Ishikawa (cell line): ENCODE measurements around the gene TIGD1.

Source experiments
- CEBPB ChIP-seq: IDR thresholded peaks from 2 replicates; pipeline ENCODE4 v1.6.1; 2012
- CREB1 ChIP-seq: IDR thresholded peaks from 2 replicates; pipeline ENCODE4 v1.6.1; 2012; ENCODE audit warnings: low read depth
- EGR1 ChIP-seq: IDR thresholded peaks from 2 replicates; pipeline ENCODE4 v1.6.1; 2012
- EP300 ChIP-seq: IDR thresholded peaks from 2 replicates; pipeline ENCODE4 v1.6.1; 2012; ENCODE audit warnings: borderline replicate concordance
- FOXM1 ChIP-seq: IDR thresholded peaks from 2 replicates; pipeline ENCODE4 v1.6.1; 2012; ENCODE audit warnings: low read depth, borderline replicate concordance
- NFIC ChIP-seq: IDR thresholded peaks from 2 replicates; pipeline ENCODE4 v1.6.1; 2012
- RAD21 ChIP-seq: IDR thresholded peaks from 2 replicates; pipeline ENCODE4 v1.6.1; 2012; ENCODE audit warnings: low read depth
- REST ChIP-seq: IDR thresholded peaks from 2 replicates; pipeline ENCODE4 v1.6.1; 2012; ENCODE audit warnings: low read depth, mild to moderate bottlenecking
- TAF1 ChIP-seq: IDR thresholded peaks from 2 replicates; pipeline ENCODE4 v1.6.1; 2012; ENCODE audit warnings: low read depth, mild to moderate bottlenecking
- TCF12 ChIP-seq: IDR thresholded peaks from 2 replicates; pipeline ENCODE4 v1.6.1; 2012; ENCODE audit warnings: low read depth
- TEAD4 ChIP-seq: IDR thresholded peaks from 2 replicates; pipeline ENCODE4 v1.6.1; 2012
- YY1 ChIP-seq: IDR thresholded peaks from 2 replicates; pipeline ENCODE4 v1.6.1; 2012; ENCODE audit warnings: low read depth
- ZBTB7A ChIP-seq: IDR thresholded peaks from 2 replicates; pipeline ENCODE4 v1.6.1; 2012; ENCODE audit warnings: low read depth
- TF ChIP-seq, protein P1 (sequence below): IDR thresholded peaks from 2 replicates; pipeline ENCODE4 v1.6.1; 2012
- TF ChIP-seq, protein P2 (sequence below): IDR thresholded peaks from 2 replicates; pipeline ENCODE4 v1.6.1; 2012

TIGD1 gene

GRCh38 chr2:232543491-232543890 lies 6.9 kb downstream of the TIGD1 start:
- TF ChIP-seq EP300: no peak
- TF ChIP-seq YY1: no peak
- TF ChIP-seq TEAD4: no peak
- no peak for TF ChIP-seq REST
- TF ChIP-seq CREB1: no peak
- TF ChIP-seq, protein P1, sequence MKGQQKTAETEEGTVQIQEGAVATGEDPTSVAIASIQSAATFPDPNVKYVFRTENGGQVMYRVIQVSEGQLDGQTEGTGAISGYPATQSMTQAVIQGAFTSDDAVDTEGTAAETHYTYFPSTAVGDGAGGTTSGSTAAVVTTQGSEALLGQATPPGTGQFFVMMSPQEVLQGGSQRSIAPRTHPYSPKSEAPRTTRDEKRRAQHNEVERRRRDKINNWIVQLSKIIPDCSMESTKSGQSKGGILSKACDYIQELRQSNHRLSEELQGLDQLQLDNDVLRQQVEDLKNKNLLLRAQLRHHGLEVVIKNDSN: no peak
- no peak for TF ChIP-seq RAD21
- TF ChIP-seq ZBTB7A: no peak
- no peak for TF ChIP-seq CEBPB
- TF ChIP-seq, protein P2, sequence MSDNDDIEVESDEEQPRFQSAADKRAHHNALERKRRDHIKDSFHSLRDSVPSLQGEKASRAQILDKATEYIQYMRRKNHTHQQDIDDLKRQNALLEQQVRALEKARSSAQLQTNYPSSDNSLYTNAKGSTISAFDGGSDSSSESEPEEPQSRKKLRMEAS: no peak
- no peak for TF ChIP-seq NFIC
- no peak for TF ChIP-seq FOXM1
- no peak for TF ChIP-seq TAF1
- no peak for TF ChIP-seq TCF12
- no peak for TF ChIP-seq EGR1

GRCh38 chr2:232542715-232543467 lies 7.5 kb downstream of the TIGD1 start:
- no peak for TF ChIP-seq CEBPB
- no peak for TF ChIP-seq YY1
- TF ChIP-seq RAD21: no peak
- TF ChIP-seq, protein P2: no peak
- no peak for TF ChIP-seq CREB1
- no peak for TF ChIP-seq REST
- TF ChIP-seq EGR1: no peak
- no peak for TF ChIP-seq EP300
- TF ChIP-seq NFIC: no peak
- TF ChIP-seq TEAD4: no peak

DNA sequence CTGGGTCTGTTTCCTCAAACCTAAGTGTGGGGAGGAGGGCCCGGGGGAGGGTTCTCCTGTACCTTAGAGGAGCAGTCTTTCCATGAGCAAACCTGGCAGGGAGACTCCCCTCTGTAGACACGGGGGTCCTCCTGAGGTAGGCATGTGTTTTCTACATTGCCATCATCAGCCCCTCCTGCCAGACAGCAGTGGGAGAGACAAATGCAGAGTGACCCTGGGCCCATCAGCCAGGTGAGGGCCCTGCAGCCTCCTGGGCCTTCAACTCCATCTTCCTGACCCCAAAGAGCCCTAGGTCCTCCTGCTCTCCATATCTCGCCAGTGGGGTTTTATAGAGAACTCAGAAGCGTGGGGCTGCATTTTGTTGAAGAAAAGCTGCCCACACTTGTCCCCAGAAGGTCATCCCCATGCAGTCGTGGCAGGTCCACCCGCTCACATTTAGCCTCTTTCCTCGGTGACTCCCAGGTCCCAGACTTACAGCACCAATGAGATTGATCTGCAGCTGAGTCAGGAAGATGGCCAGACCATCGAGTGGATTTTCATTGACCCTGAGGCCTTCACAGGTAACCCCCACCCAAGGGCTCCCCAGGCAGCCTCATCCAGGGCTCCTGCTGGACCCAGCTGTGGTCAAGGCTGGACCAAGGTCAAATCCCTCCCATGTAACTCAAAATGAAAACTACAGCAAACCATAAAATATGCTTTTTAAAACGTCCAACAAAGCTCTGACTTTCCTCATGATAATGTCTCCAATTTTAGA lies 8.2 kb downstream of the TIGD1 start:
- TF ChIP-seq YY1: no peak
- no peak for TF ChIP-seq CEBPB
- no peak for TF ChIP-seq ZBTB7A
- no peak for TF ChIP-seq TAF1
- TF ChIP-seq TCF12: no peak
- no peak for TF ChIP-seq RAD21
- no peak for TF ChIP-seq EGR1
- TF ChIP-seq, protein P2: no peak
- TF ChIP-seq EP300: no peak
- TF ChIP-seq, protein P1: no peak
- no peak for TF ChIP-seq NFIC
- TF ChIP-seq REST: no peak
- TF ChIP-seq FOXM1: no peak
- no peak for TF ChIP-seq CREB1
- TF ChIP-seq TEAD4: no peak
